ENCODE measurements around the gene UMAD1.
"Not testable (repeated sequence)": the region's sequence is repeated elsewhere in the genome, so short reads cannot be mapped to it uniquely, and the experiment has no call there.

The UMAD1 gene

GRCh38 chr7:7652798-7653540 lies 12.4 kb downstream of the UMAD1 start:
- DNase-seq (ENCODE audit: low spot score), result no peak

- peak; percentile 41 for DNase-seq (ENCODE audit: low spot score)
Observed at GRCh38 chr7:7653593-7654187, 13.1 kb downstream of the UMAD1 start.

GRCh38 chr7:7654964-7655715 lies 14.6 kb downstream of the UMAD1 start:
- no peak for DNase-seq (ENCODE audit: low spot score)

GRCh38 chr7:7656459-7656858 lies 15.9 kb downstream of the UMAD1 start:
- not testable (repeated sequence) for DNase-seq (ENCODE audit: low spot score)

- DNase-seq (ENCODE audit: low spot score), result no peak
Observed at GRCh38 chr7:7662527-7662926, 22.0 kb downstream of the UMAD1 start.

- DNase-seq (ENCODE audit: low spot score), result no peak
Observed at GRCh38 chr7:7664291-7664690, 23.7 kb downstream of the UMAD1 start.

GRCh38 chr7:7665031-7665430 lies 24.5 kb downstream of the UMAD1 start:
- no peak for DNase-seq (ENCODE audit: low spot score)

- DNase-seq (ENCODE audit: low spot score), result no peak
Observed at GRCh38 chr7:7667187-7667586, 26.6 kb downstream of the UMAD1 start.

GRCh38 chr7:7668706-7669105 lies 28.2 kb downstream of the UMAD1 start:
- no peak for DNase-seq (ENCODE audit: low spot score)

GRCh38 chr7:7670490-7670889 lies 29.9 kb downstream of the UMAD1 start:
- DNase-seq (ENCODE audit: low spot score), result no peak

- DNase-seq (ENCODE audit: low spot score), result no peak
Observed at GRCh38 chr7:7671361-7671760, 30.8 kb downstream of the UMAD1 start.

GRCh38 chr7:7672545-7673239 lies 32.1 kb downstream of the UMAD1 start:
- DNase-seq (ENCODE audit: low spot score), result peak; percentile 18

- DNase-seq (ENCODE audit: low spot score), result no peak
Observed at GRCh38 chr7:7673240-7673550, 32.6 kb downstream of the UMAD1 start.

- DNase-seq (ENCODE audit: low spot score), result no peak
Observed at GRCh38 chr7:7675686-7676085, 35.1 kb downstream of the UMAD1 start.

- DNase-seq (ENCODE audit: low spot score), result not testable (repeated sequence)
Observed at GRCh38 chr7:7679640-7680039, 39.1 kb downstream of the UMAD1 start.

GRCh38 chr7:7681191-7681935 lies 40.8 kb downstream of the UMAD1 start:
- DNase-seq (ENCODE audit: low spot score), result peak; percentile 75

- DNase-seq (ENCODE audit: low spot score), result no peak
Observed at GRCh38 chr7:7681936-7682329, 41.4 kb downstream of the UMAD1 start.

- DNase-seq (ENCODE audit: low spot score), result no peak
Observed at GRCh38 chr7:7682861-7683260, 42.3 kb downstream of the UMAD1 start.

GRCh38 chr7:7686811-7687508 lies 46.4 kb downstream of the UMAD1 start:
- no peak for DNase-seq (ENCODE audit: low spot score)

GRCh38 chr7:7687800-7688199 lies 47.2 kb downstream of the UMAD1 start:
- no peak for DNase-seq (ENCODE audit: low spot score)

GRCh38 chr7:7688310-7688709 lies 47.8 kb downstream of the UMAD1 start:
- no peak for DNase-seq (ENCODE audit: low spot score)
